GM18907 (cell line): ENCODE data around the gene SNCA.

Experiments
- ATAC-seq: cut with Tn5 transposase; IDR thresholded peaks from one replicate; pipeline ENCODE4 v1.9.1; 2021; ENCODE audit warnings: mild to moderate bottlenecking, moderate library complexity; ENCODE audit not compliant: unreplicated experiment

The SNCA gene

DNA sequence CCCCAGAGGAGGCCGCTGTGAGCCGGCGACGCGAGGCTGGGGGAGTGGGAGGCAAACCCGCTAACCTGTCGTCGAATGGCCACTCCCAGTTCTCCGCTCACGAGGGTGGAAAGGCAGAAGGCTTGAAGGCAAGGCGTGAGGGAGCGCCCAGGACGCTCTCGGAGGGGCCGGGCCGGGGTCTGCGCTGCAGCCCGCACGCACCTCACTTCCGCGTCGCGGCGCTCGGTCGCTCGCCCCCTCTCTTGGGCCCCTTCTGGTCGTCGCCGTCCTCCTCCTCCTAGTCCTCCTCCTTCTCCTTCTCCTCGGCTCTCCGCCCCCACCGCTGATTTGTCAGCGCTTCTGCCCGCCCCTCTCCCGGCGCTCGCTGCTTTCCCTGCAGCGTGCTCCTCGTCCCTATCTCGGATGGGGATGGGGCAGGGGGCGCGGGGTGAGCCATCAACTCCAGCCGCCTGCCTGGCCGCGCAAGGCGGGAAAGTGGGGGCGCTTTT lies at the start of gene SNCA:
Gene SNCA, minus strand, starts transcription at position 265 of the 488 bp plus-strand sequence. CDS start 1,494 bp downstream, outside the sequence.
- peak; percentile 54 for ATAC-seq

DNA sequence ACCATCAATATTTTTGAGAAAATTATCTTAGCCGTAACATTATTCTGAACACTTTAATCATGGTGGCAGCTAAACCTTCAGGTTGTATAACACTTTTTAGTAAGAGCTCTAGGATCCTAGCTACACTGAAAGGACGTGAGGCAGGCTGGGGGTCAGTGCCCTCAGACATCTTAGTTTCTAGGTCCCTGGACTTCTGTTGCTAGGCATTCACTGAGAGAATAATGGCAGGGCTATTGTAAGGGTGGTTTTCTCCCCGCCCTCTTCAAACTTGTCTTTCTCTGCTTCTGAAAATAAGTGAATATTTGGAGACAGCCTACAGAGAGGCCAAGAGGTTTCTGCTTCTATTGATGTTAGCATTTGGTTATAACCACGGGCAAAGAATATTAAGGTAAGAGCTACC lies 42.3 kb upstream of the SNCA start:
- ATAC-seq: no peak

DNA sequence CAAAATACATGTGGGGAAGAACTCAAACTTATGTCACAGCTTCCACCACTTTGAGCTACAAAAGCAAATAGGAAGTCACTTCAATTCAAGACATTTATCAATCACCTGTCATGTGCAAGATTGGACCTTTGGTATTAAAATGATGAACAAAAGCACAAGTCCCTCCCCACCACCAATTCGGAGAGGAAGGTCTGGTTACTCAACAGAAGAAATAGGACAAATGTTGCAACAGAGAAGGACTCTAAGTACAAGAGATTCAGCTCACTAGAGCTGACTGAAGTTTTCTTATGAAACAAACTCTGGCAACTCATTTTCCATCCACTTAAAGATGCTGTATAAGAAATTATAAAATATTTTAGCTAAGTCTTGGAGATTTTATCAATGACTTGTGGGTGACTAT lies 41.6 kb upstream of the SNCA start:
- no peak for ATAC-seq

DNA sequence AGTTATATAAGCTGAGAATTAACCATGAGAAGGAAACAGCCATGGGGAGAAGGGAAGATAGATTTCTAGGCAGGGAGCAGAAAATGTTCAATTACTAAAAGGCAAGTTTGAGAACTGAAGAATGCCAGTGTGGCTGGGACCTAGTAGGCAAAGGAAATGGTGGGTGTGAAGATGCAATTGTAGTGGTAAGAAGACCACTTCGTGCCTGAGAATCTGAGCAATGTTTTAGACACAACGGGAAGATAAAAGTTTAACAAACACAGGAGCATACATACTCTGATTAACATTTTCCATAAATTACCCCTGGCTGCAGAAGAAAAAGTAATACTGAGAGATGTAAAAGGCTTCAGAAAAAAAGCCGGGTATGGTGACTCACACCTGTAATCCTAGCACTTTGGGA lies 39.6 kb upstream of the SNCA start:
- no peak for ATAC-seq

DNA sequence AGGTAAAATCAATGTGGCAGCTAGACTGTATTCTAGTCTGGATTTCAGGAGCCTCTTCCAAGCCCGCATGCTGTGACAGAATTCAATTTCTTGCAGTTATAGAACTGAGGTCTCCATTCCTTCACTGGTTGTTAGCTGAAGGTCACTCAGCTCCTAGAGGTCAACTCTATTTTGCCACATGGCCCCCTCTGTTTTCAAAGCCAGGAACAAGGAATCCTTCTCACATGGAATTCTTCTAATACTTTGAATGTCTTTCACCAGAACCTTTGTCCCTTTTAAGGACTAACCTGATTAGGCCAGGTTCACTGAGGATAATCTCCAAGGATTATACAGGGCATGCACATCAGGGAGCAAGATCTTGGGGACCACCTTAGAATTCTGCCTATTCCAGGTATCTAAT lies 34.2 kb upstream of the SNCA start:
- ATAC-seq: no peak

DNA sequence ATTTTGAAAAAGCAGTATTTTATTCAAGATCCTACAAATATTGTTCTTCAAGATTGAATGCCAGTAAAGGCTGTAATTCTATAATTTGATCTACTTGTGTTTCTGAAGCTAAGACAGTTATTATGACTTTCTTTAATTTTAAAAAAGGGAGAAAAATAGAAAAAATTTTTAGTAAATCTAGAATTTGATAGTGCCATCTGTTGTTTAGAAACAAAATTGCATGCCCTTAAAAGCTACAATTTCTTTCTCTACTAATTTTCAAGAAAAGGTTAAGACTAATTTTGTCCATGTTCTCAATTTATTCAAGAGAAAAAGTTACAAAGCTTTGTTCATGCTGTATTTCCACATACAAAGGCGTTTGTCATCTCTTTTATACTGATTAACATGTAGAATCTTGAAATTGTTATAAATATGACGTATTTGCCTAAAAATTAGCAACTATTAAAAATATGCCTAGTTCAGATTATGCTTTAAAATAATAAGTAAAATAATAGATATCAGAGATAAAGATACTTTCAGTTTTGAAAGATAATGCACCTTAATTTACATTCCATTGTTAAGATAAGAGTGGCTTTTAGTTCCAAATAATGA lies 32.1 kb upstream of the SNCA start:
- no peak for ATAC-seq

DNA sequence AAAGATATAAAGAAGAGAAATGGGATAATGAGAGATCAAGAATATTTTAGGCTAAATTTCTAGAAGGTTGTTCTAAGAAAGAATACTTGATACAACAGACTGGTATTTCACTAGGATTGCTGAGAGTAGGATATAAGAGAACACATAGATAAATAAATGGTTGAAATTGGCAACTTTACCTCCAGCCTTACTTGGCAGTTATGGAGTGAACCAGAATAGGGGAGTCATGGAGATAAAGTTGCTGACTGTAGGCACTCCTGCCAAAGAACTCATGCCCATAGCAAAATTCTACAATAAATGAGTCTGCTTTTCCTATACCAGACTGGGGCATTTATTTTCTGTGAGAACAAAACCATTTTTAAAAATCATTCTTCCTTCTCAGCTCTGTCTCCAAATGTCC lies 31.3 kb upstream of the SNCA start:
- ATAC-seq: no peak

DNA sequence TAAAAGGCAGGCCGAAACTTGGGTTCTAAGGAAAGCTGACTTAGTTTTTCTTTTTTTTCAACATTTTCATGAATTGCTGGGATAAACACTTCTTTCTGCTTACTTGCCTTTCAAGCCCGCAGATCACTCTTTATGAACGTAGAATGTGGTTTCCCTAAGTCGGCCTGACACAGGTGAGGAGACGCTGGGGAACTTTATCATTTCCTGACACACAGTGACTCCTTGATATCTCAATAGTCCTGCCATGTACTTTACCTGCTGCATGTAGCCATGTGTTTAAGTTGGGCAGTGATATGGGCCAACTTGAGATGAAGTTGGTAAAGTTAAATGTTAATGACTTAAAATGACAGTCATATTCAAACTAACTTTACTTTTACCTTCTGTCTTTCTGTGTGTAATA lies 26.6 kb upstream of the SNCA start:
- no peak for ATAC-seq

DNA sequence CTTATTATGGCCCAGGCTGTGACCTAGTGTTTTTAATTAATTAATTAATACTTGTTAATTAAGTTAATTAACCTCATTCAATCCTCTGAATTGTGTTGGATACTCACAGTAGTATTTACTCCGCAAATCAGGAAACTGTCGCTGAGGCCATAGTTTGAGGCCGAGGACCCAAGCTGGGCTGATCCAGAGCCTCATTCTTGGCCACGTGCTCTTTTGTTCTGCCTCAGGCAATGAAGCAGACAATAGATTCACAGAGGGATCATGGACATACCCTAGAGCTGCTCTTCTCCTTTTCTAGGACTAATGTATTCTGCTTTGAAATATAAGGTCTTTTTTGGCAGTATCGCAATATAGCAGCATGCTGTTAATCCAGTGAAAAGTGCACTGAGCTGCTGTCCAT lies 24.0 kb upstream of the SNCA start:
- ATAC-seq: no peak

DNA sequence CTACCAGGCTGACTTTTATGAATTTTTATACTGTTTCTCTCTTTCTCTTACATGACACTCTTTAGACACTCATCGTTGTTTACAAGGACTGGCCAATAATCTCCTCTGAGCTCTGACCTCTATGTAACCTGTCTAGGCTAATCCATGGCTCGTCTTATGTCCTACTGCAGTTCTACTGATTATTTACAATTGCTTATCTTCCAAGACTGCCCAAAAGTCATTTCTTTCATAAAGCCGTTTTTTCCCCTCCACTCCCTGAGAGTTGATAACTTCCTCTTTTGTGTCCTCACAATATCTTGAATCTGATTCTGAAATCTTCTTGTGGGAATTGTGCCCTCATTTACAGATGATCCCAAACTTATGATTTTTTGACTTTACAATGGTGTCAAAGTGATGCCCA lies 18.3 kb upstream of the SNCA start:
- no peak for ATAC-seq

DNA sequence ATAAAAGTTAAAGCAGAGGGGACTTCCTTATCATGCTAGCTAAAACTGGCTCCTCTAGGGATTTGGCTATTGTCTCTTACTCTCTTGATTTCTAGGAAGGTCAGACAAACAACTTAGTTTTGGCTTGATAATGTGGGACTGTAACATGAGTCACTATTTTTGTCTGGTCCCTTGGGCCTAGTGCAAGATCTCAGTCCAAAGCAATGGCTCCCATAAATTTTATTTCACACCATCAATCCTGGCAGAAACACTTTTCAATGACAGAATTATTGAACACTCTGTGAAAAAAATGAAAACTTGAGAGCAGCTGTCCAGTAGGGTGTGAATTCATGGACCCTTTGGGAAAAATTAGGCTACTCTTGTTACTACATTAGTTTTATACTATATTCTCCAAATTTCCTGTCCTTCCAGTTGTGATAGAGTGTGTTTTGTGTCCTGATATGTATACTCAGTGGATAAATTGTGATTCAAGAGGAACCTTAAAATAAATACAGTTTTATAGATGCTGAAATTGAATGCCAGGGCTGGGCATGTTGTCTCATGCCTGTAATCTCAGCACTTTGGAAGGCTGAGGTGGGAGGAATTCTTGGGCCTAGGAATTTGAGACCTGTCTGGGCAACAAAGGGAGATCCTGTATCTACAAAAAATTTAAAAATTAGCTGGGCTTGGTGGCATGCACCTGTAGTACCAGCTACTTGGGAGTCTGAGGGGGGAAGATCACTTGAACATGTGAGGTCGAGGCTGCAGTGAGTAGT lies 10.8 kb upstream of the SNCA start:
- no peak for ATAC-seq

DNA sequence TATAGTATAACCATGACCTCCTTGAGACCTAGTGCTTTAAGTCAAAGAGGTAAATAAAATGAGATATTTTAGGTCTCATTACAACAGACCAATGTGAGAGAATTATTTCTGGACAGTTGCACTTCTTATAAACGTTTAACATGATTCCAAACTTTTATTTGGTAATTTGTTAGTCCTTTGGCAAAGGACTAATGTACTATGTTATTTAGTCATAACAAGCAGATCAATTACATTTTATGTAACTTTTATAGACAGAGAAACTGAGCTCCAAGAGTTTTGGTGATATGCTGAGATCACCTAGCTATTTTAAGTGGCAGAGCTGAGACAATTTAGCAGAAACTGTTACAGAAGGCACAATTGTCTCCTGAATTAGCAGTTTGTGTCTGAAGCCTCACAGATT lies 2.6 kb upstream of the SNCA start:
- no peak for ATAC-seq

DNA sequence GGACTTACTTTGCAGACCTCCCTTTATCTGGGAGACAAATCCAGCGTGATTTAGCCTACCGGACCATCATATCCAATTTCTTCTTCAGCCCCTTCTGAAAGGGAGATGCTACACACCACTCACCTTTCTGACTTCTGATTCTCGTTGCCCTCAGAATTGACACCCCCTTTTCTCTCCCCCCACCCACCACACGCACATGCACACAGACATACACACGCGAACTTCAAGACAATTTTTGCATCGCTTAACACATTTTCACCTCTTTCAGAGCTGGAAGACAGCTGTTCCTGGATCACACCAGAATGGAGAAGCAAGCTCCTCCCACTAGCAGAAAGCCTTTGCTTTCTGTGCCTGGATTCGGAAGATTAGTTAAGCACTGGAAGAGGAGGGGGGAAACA lies 1.0 kb upstream of the SNCA start:
- no peak for ATAC-seq

DNA sequence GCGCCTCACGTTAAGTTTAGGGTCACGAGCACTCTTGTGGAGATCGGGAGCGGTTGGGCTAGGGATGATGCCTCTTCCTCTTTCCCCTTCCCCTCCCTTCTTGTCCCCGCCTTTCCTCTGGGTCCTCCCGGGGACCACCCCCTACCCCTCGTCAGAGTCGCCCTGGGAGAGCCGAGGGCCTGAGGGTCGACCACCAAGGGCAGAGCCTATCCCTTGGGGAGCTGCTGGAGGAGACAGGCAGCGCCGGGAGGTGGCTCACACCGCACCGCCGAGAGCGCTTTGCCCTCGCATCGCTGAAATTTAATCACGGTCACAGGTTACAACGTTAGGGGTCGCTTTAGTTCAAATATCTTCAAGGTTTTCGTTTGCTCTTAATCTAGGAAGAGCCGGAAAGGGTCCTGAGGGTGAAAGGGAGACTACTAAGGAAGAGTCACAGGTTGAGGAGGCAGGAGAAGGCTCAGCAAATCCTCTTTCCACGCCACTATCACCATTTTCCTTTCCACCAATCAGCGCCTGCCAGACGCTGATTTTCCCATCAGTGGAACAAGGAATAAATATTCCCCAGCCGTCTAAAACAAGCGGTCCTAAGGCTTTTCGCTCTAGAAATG lies 528 bp upstream of the SNCA start:
- peak; percentile 42 for ATAC-seq

DNA sequence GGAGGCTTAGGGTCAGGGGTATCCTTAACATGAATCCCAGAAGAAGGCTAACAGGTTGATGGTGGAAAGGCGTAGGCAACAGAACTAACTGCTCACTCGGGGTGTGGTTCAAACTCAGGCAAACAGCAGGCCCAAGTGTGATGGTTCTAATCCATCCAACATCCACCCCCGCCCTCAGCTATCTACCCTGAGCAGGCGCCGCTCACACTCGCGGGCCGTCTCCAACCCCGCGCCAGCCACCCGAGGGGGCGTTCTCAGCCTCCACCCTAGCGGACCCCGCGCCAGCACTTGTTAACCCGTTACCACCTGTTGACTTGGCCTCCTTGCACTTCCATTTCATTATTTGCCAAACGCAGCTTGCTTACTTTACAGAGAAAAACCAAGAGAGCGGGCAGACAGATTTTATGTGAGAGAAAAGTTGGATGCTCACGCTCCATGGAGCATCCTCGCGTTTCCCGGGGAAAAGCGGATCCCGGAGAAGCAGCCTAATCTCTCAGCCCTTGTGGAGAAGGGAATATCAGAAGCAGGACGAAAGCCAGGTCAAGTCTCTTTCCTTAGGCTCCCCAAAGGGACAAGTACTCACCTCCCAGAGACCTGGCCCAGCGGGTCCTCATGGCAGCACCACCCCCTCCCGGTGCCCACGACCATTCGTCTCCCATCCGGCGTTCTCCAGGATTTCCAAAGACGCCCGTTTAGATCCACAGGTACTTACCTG lies 773 bp downstream of the SNCA start:
- ATAC-seq: no peak

DNA sequence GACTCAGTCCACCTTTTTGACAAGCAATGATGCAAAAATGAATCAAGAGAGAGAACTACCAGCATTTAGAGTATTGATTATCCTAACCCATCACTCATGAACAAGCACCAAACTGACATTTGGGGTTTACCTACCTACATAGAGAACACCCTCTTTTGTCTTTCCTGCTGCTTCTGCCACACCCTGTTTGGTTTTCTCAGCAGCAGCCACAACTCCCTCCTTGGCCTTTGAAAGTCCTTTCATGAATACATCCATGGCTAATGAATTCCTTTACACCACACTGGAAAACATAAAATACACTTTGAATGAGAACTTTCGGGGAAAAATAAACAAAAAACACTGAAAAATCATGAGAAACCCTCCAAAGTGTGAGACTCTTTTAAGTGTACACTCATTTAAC lies 1.5 kb downstream of the SNCA start:
- no peak for ATAC-seq

DNA sequence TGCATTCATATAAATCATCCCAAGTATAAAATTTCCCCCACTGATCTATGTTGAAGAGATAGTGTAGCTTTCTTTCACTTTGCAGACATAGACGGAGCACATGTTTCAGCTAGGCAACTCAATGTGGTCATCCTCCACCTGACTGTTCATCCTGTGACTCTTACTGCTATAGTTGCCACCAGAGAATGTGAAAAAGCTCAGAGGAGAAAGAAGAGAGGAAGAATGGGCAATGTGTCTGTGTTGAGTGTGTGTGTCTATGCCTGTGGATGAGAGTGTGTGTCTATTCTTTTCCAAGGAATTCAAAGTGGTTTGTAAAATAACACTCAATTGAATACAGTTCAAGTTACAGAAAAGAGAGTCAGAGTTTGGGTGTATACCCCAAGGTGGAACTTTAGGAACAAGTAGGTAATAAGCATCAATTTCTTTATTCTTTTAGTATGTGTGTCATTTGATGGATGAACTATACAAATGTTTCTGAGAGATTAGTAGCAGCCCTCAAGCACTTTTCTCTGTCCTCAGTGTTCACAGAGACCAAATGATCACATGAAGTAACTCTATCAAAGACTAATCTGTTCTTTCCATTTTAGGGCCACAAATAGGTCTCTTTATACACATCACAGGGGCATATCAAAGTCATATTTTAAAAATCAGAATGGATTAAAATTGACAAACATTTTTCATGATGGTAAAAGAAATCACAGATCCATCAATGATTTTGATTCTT lies 2.3 kb downstream of the SNCA start:
- no peak for ATAC-seq

DNA sequence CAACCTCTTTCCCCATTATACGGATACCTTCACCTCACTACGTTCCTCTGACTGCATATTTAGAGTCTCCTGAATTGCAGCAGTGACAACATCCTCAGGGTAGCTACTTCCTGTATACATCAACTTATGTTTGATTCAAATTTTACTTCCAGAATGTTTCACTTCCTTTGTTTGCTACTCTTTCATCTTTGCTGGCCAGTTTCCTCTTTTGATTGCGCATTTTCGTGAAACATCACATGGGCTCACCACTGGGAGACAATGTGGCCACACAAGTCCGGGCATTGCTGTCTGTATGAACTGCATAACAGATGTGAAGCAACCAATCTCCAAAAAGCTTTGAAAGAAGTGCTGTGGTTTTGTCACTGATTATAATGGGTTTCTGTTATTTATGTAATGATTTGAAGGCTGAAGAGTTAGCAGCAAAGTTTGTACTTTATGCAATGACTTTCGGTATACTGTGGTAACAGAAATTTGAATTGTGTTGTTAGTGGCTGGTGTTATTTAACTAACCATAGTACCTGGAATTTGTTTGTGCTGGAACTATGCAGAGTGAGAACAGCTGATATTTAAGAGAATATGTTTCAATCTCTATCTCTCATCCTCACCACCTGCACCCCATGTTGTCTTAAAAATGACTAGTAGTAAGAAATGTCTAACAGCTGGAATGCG lies 7.4 kb downstream of the SNCA start:
- ATAC-seq: peak; percentile 95

DNA sequence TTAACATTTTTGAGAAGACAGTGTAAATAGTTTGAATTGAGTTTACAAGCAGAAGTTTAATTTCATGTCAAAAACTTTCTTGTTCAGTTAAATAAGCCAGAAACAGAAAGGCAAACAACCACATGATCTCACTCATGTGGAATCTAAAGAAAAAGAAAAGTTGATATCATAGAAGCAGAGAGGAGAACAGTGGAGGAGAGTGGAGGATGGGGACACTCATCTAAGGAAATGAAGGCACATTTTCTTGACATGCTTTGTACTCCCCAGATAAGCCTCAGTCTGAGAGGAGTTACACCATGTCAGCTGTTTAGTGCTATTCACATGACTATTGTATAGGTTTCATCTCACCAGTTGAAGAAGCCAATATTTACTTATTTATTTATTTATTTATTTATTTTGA lies 13.5 kb downstream of the SNCA start:
- no peak for ATAC-seq

DNA sequence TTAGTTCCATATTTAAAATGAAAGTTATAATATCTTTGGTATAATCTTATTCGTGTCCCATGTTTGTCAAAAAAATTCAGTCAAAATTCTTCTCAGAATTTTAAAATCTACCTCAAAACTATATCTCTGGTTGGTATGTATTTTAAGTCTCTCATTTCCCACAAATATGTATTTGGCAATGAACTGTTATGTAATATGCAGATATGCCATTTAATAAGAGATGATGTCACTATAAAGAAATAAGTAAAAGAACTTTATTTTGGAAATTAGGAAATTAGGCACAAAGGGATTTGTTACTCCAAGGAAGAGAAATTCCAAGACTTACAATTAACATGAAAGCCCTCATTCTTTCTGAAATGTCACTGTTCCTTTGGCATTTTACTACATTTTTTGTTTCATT lies 15.3 kb downstream of the SNCA start:
- ATAC-seq: no peak
